ENCODE measurements around the gene MYRIP.

Gene MYRIP

DNA sequence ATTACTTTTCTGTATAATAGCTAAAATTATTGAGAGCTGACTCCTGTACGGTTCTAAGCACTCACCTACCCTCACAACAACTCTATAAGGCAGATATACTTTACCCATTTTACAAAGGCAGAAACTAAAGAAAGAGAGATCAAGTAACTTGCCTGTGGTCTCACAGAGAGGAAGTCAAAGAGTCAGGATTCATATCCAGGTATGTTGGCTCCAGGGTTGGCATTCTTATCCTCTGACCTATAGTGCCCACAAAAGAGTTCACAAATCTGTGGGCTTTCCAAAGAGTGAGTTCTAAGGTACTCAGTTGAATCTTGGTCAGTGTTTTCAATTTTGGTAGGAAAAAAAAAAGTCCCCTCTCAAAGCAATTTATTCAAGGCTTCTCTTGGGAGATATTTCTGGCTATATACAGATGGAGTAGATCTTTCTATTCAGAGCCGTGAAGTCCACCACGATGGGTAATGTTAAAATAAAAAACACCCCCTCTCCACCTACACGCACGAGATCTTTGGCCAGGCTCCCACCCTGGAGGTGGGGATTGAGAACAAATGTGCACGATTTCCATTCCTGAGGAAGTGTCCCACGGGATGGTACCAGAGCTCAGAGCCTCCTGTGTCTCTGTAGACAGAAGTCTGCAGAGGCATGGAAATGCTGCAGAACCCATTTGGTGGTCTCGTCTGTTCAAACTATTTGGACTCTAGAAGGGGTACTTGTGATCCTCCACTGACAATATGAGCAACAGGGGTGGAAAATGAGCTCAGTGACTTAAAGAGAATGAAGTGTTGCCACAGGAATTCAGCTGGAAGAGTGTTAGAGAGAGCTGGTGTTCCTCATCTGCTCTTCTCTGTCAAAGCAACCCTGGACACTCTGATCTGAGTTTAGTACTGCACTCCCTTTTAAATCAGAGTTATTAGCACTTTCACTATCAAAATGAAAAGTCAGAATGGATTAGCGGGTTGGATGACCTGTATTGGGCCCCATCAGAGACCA lies 288.0 kb downstream of the MYRIP start:
- H3K27me3 Mint-ChIP-seq (ENCODE audit: low read depth): no peaks in the 10 kb centered on the region
- no peaks in the 10 kb centered on the region for H3K36me3 Mint-ChIP-seq (ENCODE audit: low read depth)
- no peak overlapping the region for H3K4me3 Mint-ChIP-seq
- H3K4me1 Mint-ChIP-seq (ENCODE audit: low read depth): no peaks in the 10 kb centered on the region
- no peak overlapping the region for H3K27ac Mint-ChIP-seq
- no peaks in the 10 kb centered on the region for H3K9me3 Mint-ChIP-seq

DNA sequence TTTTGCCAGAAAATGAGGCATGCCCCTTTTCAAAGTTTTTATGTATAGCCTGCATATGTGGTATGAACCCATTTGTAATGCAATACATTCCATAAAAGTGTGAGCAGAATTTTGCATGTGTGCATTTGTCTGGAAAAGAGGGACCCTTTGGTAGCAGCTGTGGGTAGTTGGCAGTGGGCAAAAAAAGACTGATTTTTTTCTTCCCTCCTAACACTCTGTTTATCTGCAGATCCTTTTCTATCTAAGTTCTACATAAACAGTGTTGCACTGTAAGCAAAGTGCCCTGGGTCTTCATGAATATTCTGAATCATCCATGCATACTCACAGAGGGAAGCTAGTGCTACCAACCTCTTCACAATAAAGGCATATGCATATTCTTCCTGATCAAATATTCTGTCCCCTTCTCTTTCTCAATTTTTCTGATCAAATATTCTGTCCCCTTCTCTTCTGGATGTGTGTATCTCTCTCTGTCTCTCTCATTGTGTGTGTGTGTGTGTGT lies 288.9 kb downstream of the MYRIP start:
- no peaks in the 10 kb centered on the region for H3K4me1 Mint-ChIP-seq (ENCODE audit: low read depth)
- no peaks in the 10 kb centered on the region for H3K36me3 Mint-ChIP-seq (ENCODE audit: low read depth)
- no peaks in the 10 kb centered on the region for H3K9me3 Mint-ChIP-seq
- H3K4me3 Mint-ChIP-seq: no peak overlapping the region
- no peaks in the 10 kb centered on the region for H3K27me3 Mint-ChIP-seq (ENCODE audit: low read depth)
- no peak overlapping the region for H3K27ac Mint-ChIP-seq

DNA sequence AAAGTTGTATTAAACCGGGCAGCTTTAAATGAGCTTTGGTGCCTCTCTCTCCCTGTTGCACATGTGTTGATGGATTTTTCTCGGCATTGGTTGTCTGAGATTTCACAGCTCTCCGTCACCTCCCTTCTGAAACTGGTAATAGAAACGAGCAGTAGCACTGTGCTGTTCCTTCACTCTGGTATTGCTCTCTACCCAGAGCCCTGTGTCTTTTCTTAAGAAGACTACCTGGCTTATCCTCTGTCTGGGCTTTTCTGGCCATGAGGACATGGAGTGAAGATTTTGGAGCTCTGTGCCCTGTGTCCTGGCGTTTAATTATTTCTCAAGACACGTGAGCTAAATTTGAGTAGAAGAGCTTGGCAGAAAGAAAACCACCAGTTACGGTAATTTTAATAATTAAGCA lies 290.5 kb downstream of the MYRIP start:
- H3K4me1 Mint-ChIP-seq (ENCODE audit: low read depth): no peaks in the 10 kb centered on the region
- H3K4me3 Mint-ChIP-seq: no peak overlapping the region
- no peak overlapping the region for H3K27ac Mint-ChIP-seq
- no peaks in the 10 kb centered on the region for H3K27me3 Mint-ChIP-seq (ENCODE audit: low read depth)
- no peaks in the 10 kb centered on the region for H3K36me3 Mint-ChIP-seq (ENCODE audit: low read depth)
- no peaks in the 10 kb centered on the region for H3K9me3 Mint-ChIP-seq

GRCh38 chr3:40102182-40102581 lies 292.8 kb downstream of the MYRIP start:
- H3K27me3 Mint-ChIP-seq (ENCODE audit: low read depth): no peaks in the 10 kb centered on the region
- no peak overlapping the region for H3K4me3 Mint-ChIP-seq
- H3K36me3 Mint-ChIP-seq (ENCODE audit: low read depth): no peaks in the 10 kb centered on the region
- no peaks in the 10 kb centered on the region for H3K9me3 Mint-ChIP-seq
- H3K27ac Mint-ChIP-seq: no peak overlapping the region
- H3K4me1 Mint-ChIP-seq (ENCODE audit: low read depth): no peaks in the 10 kb centered on the region

DNA sequence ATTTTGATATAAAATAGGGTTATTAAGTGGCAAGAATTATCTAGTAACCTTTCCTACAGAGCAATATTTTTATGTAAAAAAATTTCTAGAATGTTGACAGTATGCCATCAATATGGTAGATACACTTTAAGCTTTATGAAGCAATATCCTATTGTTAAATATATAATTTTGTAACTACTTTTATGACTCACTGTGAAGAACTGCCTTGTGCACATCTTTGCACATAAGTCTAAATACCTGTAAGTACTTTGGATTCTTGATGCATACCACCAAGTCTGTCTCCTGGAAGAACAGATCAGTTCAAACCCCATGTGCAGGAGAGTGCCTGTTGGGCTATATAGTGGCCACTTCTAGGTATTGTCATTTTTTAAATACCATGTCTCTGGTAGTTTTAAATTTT lies 294.4 kb downstream of the MYRIP start:
- Mint-ChIP-seq H3K27ac (no peak overlapping the region), H3K9me3 (no peaks in the 10 kb centered on the region), H3K4me1 (ENCODE audit: low read depth) (no peaks in the 10 kb centered on the region), H3K36me3 (ENCODE audit: low read depth) (no peaks in the 10 kb centered on the region), H3K27me3 (ENCODE audit: low read depth) (no peaks in the 10 kb centered on the region), H3K4me3 (no peak overlapping the region)

GRCh38 chr3:40104441-40104840 lies 295.0 kb downstream of the MYRIP start:
- no peaks in the 10 kb centered on the region for H3K36me3 Mint-ChIP-seq (ENCODE audit: low read depth)
- no peaks in the 10 kb centered on the region for H3K9me3 Mint-ChIP-seq
- no peaks in the 10 kb centered on the region for H3K4me1 Mint-ChIP-seq (ENCODE audit: low read depth)
- no peak overlapping the region for H3K27ac Mint-ChIP-seq
- H3K4me3 Mint-ChIP-seq: no peak overlapping the region
- no peaks in the 10 kb centered on the region for H3K27me3 Mint-ChIP-seq (ENCODE audit: low read depth)

- Mint-ChIP-seq H3K4me3 (no peak overlapping the region), H3K27me3 (ENCODE audit: low read depth) (no peaks in the 10 kb centered on the region), H3K9me3 (no peaks in the 10 kb centered on the region), H3K27ac (no peak overlapping the region), H3K36me3 (ENCODE audit: low read depth) (no peaks in the 10 kb centered on the region), H3K4me1 (ENCODE audit: low read depth) (no peaks in the 10 kb centered on the region)
Measured at GRCh38 chr3:40108643-40109042, 299.2 kb downstream of the MYRIP start.

DNA sequence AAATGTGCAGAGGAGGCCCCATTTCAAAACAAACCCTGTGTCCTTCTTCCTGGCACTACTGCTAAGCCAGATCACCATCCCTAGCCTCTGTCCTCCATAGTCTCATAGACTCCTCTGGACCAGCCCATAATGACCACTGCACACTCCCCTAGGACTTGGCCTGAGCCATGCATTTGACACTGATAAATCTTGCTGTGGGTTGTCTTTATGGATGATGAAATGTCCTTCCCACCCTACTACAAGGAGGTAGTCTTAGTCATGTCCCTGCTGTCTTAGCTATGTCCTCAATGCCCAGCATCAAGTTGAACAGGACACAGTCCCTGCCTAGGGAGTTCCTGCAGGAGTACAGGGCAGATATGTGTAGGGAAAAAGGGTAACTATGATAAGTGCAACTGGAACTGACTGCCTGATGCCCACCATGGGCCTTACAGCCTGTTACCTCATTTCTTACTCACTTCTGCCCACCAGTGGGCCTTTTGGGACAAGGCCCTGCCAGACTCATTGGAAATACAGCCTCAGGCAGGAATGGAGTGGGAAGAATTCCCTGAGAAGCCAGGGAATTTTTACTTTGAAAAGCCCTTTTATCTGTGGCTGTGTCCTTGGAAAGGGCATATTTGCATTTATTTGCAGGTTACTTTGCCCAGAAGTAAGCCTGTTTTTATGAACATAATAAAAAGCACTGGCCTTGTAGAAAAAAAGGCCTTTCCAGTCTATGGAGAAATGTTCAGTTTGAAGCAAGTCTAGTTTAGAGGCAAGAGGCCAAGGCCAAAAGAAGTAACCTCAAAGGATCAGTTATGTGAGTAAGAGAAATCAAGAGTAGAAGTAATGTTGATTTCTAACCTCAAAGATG lies 300.5 kb downstream of the MYRIP start:
- Mint-ChIP-seq H3K4me1 (ENCODE audit: low read depth) (no peaks in the 10 kb centered on the region), H3K27me3 (ENCODE audit: low read depth) (no peaks in the 10 kb centered on the region), H3K4me3 (no peak overlapping the region), H3K36me3 (ENCODE audit: low read depth) (no peaks in the 10 kb centered on the region), H3K27ac (no peak overlapping the region), H3K9me3 (no peaks in the 10 kb centered on the region)

DNA sequence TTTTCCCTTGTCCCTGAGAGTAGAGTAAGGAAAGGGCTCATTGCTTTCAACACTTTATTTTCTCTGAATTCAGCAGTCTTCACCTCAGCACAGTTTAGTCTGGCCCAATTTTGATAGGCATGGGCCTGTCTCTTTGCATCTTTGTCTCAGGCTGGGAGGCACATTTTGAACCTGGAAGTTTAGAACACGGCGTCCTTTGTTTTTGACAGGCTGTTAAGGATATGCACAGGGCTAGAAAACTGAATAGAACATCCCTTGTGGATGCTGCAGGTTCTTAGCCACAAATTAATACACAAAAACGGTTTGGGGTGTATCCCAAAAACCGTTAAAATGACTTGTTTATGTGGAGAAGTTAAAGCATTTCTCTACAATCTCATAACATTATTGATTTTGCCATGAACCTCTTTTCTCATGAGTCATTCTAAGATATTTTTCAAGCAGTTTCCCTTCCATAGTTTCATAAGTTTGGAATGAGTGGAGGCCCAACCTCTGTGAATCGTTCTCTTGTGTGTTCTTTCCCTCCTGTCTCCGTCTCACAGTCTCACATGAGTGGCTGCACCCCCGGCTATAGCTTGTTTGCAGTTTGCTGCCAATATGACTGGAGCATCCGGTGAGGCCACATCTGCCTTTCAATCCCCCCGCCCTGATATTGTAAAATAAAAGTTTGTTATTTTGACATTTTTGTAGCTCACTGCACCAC lies 307.2 kb downstream of the MYRIP start:
- no peaks in the 10 kb centered on the region for H3K9me3 Mint-ChIP-seq
- H3K27ac Mint-ChIP-seq: no peak overlapping the region
- H3K36me3 Mint-ChIP-seq (ENCODE audit: low read depth): no peaks in the 10 kb centered on the region
- no peaks in the 10 kb centered on the region for H3K27me3 Mint-ChIP-seq (ENCODE audit: low read depth)
- H3K4me1 Mint-ChIP-seq (ENCODE audit: low read depth): no peaks in the 10 kb centered on the region
- H3K4me3 Mint-ChIP-seq: no peak overlapping the region

DNA sequence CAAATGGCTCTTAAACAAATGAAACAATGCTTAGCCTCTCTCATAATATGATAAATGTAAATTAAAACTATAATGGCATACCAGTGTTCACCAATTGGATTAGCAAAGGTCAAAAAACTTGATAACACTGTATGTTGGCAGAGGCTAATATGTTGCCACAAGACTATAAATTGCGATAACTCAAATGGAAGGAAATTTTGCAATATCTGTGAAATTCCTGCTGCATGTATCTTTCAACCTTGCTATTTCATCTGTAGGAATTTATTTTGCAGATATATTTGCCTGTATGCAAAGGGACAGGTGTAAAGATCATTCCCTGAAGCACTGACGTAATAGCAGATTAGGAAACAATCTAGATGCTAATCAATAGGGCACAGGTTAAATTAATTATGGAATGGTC lies 308.7 kb downstream of the MYRIP start:
- no peaks in the 10 kb centered on the region for H3K27me3 Mint-ChIP-seq (ENCODE audit: low read depth)
- no peaks in the 10 kb centered on the region for H3K4me1 Mint-ChIP-seq (ENCODE audit: low read depth)
- H3K9me3 Mint-ChIP-seq: no peaks in the 10 kb centered on the region
- H3K4me3 Mint-ChIP-seq: no peak overlapping the region
- H3K36me3 Mint-ChIP-seq (ENCODE audit: low read depth): no peaks in the 10 kb centered on the region
- H3K27ac Mint-ChIP-seq: no peak overlapping the region

DNA sequence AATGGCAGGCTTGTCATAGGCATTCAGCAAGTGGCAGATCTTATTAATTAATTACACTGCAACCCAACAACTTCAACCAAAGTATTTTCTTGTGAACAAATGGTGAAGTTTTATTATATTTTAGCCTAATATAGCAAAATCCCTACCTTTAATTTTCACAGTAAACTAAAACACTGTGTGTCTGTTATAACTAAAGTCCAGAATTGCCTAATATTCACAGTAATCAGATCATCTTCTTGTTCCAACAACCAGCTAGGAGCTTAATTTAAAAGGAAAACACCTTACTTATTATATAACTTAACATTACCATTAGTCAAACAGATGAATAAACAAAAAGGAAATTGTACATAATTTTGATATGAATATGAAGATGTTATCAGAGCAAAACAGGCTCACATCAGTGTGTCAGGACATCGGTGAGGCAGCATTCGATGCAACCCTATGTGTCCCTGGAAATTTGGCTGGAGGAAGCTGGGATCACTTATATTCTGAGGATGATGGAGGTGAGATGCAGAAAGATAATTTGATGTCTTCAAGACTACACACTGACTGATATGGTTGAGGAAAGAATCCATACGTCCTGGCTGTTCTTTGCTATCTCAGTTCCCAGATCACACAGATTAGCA lies 310.8 kb downstream of the MYRIP start:
- Mint-ChIP-seq H3K27ac (no peak overlapping the region), H3K4me3 (no peak overlapping the region), H3K4me1 (ENCODE audit: low read depth) (no peaks in the 10 kb centered on the region), H3K9me3 (no peaks in the 10 kb centered on the region), H3K36me3 (ENCODE audit: low read depth) (no peaks in the 10 kb centered on the region), H3K27me3 (ENCODE audit: low read depth) (no peaks in the 10 kb centered on the region)

GRCh38 chr3:40120806-40121205 lies 311.4 kb downstream of the MYRIP start:
- H3K9me3 Mint-ChIP-seq: no peaks in the 10 kb centered on the region
- no peak overlapping the region for H3K27ac Mint-ChIP-seq
- no peaks in the 10 kb centered on the region for H3K4me1 Mint-ChIP-seq (ENCODE audit: low read depth)
- H3K4me3 Mint-ChIP-seq: no peak overlapping the region
- H3K27me3 Mint-ChIP-seq (ENCODE audit: low read depth): no peaks in the 10 kb centered on the region
- H3K36me3 Mint-ChIP-seq (ENCODE audit: low read depth): no peaks in the 10 kb centered on the region

- H3K36me3 Mint-ChIP-seq (ENCODE audit: low read depth): no peaks in the 10 kb centered on the region
- no peak overlapping the region for H3K27ac Mint-ChIP-seq
- no peaks in the 10 kb centered on the region for H3K27me3 Mint-ChIP-seq (ENCODE audit: low read depth)
- H3K4me3 Mint-ChIP-seq: no peak overlapping the region
- H3K9me3 Mint-ChIP-seq: no peaks in the 10 kb centered on the region
- no peaks in the 10 kb centered on the region for H3K4me1 Mint-ChIP-seq (ENCODE audit: low read depth)
Measured at GRCh38 chr3:40124918-40125317, 315.5 kb downstream of the MYRIP start.

DNA sequence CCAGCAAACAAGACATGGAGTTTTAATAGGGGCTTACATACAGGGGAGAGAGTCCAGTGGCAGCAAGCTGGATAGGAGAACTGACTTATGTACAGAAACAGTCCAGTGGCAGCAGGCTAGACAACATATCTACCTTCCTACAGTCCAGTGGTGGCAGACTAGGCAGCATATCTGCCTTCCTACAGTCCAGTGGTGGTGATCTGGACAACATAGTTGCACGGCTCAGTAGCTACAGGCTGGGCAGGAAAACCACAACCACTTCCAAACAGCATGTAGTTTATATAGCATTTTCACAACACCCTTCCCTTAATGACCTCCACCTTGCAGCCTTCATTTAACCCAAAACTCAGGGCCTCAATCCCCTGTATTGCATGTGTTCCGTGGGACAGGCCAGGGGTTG lies 318.8 kb downstream of the MYRIP start:
- no peaks in the 10 kb centered on the region for H3K27me3 Mint-ChIP-seq (ENCODE audit: low read depth)
- H3K4me1 Mint-ChIP-seq (ENCODE audit: low read depth): no peaks in the 10 kb centered on the region
- H3K4me3 Mint-ChIP-seq: no peak overlapping the region
- H3K36me3 Mint-ChIP-seq (ENCODE audit: low read depth): no peaks in the 10 kb centered on the region
- H3K27ac Mint-ChIP-seq: no peak overlapping the region
- peaks cover 4% of the 10 kb centered on the region for H3K9me3 Mint-ChIP-seq
